ENCODE data around the gene MIOX.

MIOX gene

GRCh38 chr22:50486561-50487289, at the start of gene MIOX:
Gene MIOX (plus strand): TSS chr22:50486859. CDS start chr22:50486898, 39 bp downstream.
- Histone ChIP-seq H3K4me2 (ENCODE audit: low read length) (no peak within 1 kb of the TSS), H3K4me1 (ENCODE audit: control insufficient read depth, low read length) (peaks cover 26% of the 10 kb centered on the region), H3K9me2 (replicated peaks; ENCODE audit: control insufficient read depth, low read length) (no peaks in the 10 kb centered on the region), H3F3A (ENCODE audit: control insufficient read depth, insufficient read depth) (no peaks in the 10 kb centered on the region), H4K20me1 (ENCODE audit: control insufficient read depth, insufficient read depth, low read depth, low read length) (no peaks in the 10 kb centered on the region), H3K4me3 (ENCODE audit: low read length) (no peak within 1 kb of the TSS), H3K9me3 (ENCODE audit: control insufficient read depth, insufficient read depth, low read length) (no peaks in the 10 kb centered on the region), H3K79me2 (ENCODE audit: control insufficient read depth, low read length) (no peaks in the 10 kb centered on the region), H3K27ac (ENCODE audit: low read depth, low read length) (no peak within 1 kb of the TSS), H3K36me3 (ENCODE audit: control insufficient read depth, low read length) (no peaks in the 10 kb centered on the region), H3K27me3 (ENCODE audit: control insufficient read depth, low read length) (peaks cover 13% of the 10 kb centered on the region)
- TF ChIP-seq, protein P1, sequence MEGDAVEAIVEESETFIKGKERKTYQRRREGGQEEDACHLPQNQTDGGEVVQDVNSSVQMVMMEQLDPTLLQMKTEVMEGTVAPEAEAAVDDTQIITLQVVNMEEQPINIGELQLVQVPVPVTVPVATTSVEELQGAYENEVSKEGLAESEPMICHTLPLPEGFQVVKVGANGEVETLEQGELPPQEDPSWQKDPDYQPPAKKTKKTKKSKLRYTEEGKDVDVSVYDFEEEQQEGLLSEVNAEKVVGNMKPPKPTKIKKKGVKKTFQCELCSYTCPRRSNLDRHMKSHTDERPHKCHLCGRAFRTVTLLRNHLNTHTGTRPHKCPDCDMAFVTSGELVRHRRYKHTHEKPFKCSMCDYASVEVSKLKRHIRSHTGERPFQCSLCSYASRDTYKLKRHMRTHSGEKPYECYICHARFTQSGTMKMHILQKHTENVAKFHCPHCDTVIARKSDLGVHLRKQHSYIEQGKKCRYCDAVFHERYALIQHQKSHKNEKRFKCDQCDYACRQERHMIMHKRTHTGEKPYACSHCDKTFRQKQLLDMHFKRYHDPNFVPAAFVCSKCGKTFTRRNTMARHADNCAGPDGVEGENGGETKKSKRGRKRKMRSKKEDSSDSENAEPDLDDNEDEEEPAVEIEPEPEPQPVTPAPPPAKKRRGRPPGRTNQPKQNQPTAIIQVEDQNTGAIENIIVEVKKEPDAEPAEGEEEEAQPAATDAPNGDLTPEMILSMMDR (IDR thresholded peaks at IDR 0.05; ENCODE audit: low read depth, low read length, poor library complexity, severe bottlenecking), result no peak
- TF ChIP-seq EZH2phosphoT487 (IDR thresholded peaks at IDR 0.05; ENCODE audit: borderline replicate concordance, low read length), result no peak

GRCh38 chr22:50437511-50438304, 49.0 kb upstream of the MIOX start:
- Histone ChIP-seq H3K4me1 (ENCODE audit: control insufficient read depth, low read length) (no peaks in the 10 kb centered on the region), H3K9me3 (ENCODE audit: control insufficient read depth, insufficient read depth, low read length) (no peaks in the 10 kb centered on the region), H3K27ac (ENCODE audit: low read depth, low read length) (no peak overlapping the region), H3K36me3 (ENCODE audit: control insufficient read depth, low read length) (peaks cover 60% of the 10 kb centered on the region), H3K27me3 (ENCODE audit: control insufficient read depth, low read length) (no peaks in the 10 kb centered on the region), H3F3A (ENCODE audit: control insufficient read depth, insufficient read depth) (no peaks in the 10 kb centered on the region), H4K20me1 (ENCODE audit: control insufficient read depth, insufficient read depth, low read depth, low read length) (no peaks in the 10 kb centered on the region), H3K4me3 (ENCODE audit: low read length) (no peak overlapping the region), H3K4me2 (ENCODE audit: low read length) (no peak overlapping the region), H3K79me2 (ENCODE audit: control insufficient read depth, low read length) (no peaks in the 10 kb centered on the region), H3K9me2 (replicated peaks; ENCODE audit: control insufficient read depth, low read length) (no peaks in the 10 kb centered on the region)
- TF ChIP-seq, protein P1 (IDR thresholded peaks at IDR 0.05; ENCODE audit: low read depth, low read length, poor library complexity, severe bottlenecking), result no peak
- no peak for TF ChIP-seq EZH2phosphoT487 (IDR thresholded peaks at IDR 0.05; ENCODE audit: borderline replicate concordance, low read length)

GRCh38 chr22:50438305-50439275, 48.1 kb upstream of the MIOX start:
- Histone ChIP-seq H3K36me3 (ENCODE audit: control insufficient read depth, low read length) (peaks cover 66% of the 10 kb centered on the region), H4K20me1 (ENCODE audit: control insufficient read depth, insufficient read depth, low read depth, low read length) (no peaks in the 10 kb centered on the region), H3K27me3 (ENCODE audit: control insufficient read depth, low read length) (no peaks in the 10 kb centered on the region), H3K4me3 (ENCODE audit: low read length) (no peak overlapping the region), H3K27ac (ENCODE audit: low read depth, low read length) (no peak overlapping the region), H3K4me1 (ENCODE audit: control insufficient read depth, low read length) (no peaks in the 10 kb centered on the region), H3K79me2 (ENCODE audit: control insufficient read depth, low read length) (no peaks in the 10 kb centered on the region), H3K4me2 (ENCODE audit: low read length) (no peak overlapping the region), H3K9me3 (ENCODE audit: control insufficient read depth, insufficient read depth, low read length) (no peaks in the 10 kb centered on the region), H3K9me2 (replicated peaks; ENCODE audit: control insufficient read depth, low read length) (no peaks in the 10 kb centered on the region), H3F3A (ENCODE audit: control insufficient read depth, insufficient read depth) (no peaks in the 10 kb centered on the region)
- TF ChIP-seq EZH2phosphoT487 (IDR thresholded peaks at IDR 0.05; ENCODE audit: borderline replicate concordance, low read length), result no peak
- TF ChIP-seq, protein P1 (IDR thresholded peaks at IDR 0.05; ENCODE audit: low read depth, low read length, poor library complexity, severe bottlenecking), result no peak
